ENCODE measurements around the gene SMAD7.

GRCh38 chr18:48918660-48919456, 31.9 kb downstream of the SMAD7 start:
- TF ChIP-seq ZFX (IDR thresholded peaks at IDR 0.05) (no peak), CTCF (conservative IDR thresholded peaks at IDR 0.05) (no peak)
